Mesothelial cell of epicardium (in vitro differentiated cells): ENCODE results near the gene SIAH2. TPM values are rescaled to one million over a fixed set of nuclear protein-coding genes. Genes with fewer than 3 reads are reported as not detected.

Experiments
- DNase-seq, 2 experiments: peaks; one replicate each; pipeline ENCODE4 v3.0.0; 2021; ENCODE audit warnings: low spot score in 2 of 2; ENCODE audit not compliant: unreplicated experiment in 2 of 2
- H3K27ac Mint-ChIP-seq: 2 replicates; pipeline ENCODE4 v1.8.0; 2021; ENCODE audit warnings: mixed read lengths
- H3K27me3 Mint-ChIP-seq: 2 replicates; pipeline ENCODE4 v1.8.0; 2021; ENCODE audit warnings: low read depth, mixed read lengths
- H3K36me3 Mint-ChIP-seq: 2 replicates; pipeline ENCODE4 v1.8.0; 2021; ENCODE audit warnings: mixed read lengths
- H3K4me1 Mint-ChIP-seq: 2 replicates; pipeline ENCODE4 v1.8.0; 2021; ENCODE audit warnings: mixed read lengths
- H3K4me3 Mint-ChIP-seq: 2 replicates; pipeline ENCODE4 v1.8.0; 2021; ENCODE audit warnings: mild to moderate bottlenecking, moderate library complexity, mixed read lengths
- H3K9me3 Mint-ChIP-seq: 2 replicates; pipeline ENCODE4 v1.8.0; 2021; ENCODE audit warnings: mixed read lengths
- total RNA-seq: library from RNA; stranded (reverse); gene quantifications from 3 replicates; pipeline ENCODE4 v1.2.1, GENCODE V29; 2021
- TF ChIP-seq, protein P1 (sequence below): fragments of 200-600 bp; sonication (generic); IDR thresholded peaks from one replicate; pipeline ENCODE4 v1.5.0; 2021; ENCODE audit warnings: antibody characterized with exemption; ENCODE audit not compliant: unreplicated experiment

Gene SIAH2
- total RNA-seq, 1 donor from 2014 or later = 9.5 TPM

DNA sequence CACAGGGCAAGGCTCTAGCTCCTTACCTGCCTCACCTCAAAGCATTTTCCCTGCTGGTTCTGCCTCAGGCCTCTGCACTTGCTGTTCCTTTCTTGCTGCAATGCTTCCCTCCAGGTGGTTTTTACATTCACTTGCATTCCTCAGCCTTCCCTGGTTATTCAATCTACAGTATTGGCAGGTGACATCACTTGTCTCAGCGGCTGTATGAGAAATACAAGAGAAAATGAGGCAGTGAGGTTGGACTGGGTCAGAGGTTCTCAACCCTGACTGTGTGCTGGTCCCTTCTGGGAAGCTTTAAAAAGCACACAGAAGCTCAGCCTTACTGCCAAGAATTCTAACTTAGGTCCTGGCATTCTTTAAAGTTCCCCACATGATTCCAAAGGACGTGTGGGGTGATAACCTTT, 26.7 kb downstream of the SIAH2 start:
- H3K36me3 Mint-ChIP-seq = no peaks in the 10 kb centered on the region
- no peaks in the 10 kb centered on the region for H3K27me3 Mint-ChIP-seq
- no peak for DNase-seq
- TF ChIP-seq, protein P1, sequence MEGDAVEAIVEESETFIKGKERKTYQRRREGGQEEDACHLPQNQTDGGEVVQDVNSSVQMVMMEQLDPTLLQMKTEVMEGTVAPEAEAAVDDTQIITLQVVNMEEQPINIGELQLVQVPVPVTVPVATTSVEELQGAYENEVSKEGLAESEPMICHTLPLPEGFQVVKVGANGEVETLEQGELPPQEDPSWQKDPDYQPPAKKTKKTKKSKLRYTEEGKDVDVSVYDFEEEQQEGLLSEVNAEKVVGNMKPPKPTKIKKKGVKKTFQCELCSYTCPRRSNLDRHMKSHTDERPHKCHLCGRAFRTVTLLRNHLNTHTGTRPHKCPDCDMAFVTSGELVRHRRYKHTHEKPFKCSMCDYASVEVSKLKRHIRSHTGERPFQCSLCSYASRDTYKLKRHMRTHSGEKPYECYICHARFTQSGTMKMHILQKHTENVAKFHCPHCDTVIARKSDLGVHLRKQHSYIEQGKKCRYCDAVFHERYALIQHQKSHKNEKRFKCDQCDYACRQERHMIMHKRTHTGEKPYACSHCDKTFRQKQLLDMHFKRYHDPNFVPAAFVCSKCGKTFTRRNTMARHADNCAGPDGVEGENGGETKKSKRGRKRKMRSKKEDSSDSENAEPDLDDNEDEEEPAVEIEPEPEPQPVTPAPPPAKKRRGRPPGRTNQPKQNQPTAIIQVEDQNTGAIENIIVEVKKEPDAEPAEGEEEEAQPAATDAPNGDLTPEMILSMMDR = no peak
- no peak overlapping the region for H3K27ac Mint-ChIP-seq
- no peak overlapping the region for H3K4me3 Mint-ChIP-seq
- peaks cover 6% of the 10 kb centered on the region for H3K4me1 Mint-ChIP-seq
- H3K9me3 Mint-ChIP-seq = no peaks in the 10 kb centered on the region

DNA sequence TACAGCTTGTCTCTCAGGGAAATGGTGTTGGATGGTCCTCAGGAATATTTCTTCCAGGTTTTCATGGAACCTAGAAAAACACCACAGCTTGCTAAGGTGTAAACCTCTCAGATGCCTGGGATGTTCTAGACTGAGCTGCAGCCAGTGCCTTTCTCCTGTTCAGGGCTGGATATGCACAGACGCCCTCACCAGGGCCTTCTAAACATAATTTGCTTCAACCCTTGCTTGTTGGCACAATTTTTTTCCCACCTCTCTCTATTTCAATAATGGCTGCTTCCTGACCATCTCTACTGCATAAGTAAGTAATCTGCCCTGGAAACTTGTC, 28.2 kb downstream of the SIAH2 start:
- no peaks in the 10 kb centered on the region for H3K9me3 Mint-ChIP-seq
- H3K4me1 Mint-ChIP-seq = peaks cover 6% of the 10 kb centered on the region
- H3K27ac Mint-ChIP-seq = no peak overlapping the region
- no peak for DNase-seq
- H3K36me3 Mint-ChIP-seq = no peaks in the 10 kb centered on the region
- no peak overlapping the region for H3K4me3 Mint-ChIP-seq
- H3K27me3 Mint-ChIP-seq = no peaks in the 10 kb centered on the region
- TF ChIP-seq, protein P1 = no peak

DNA sequence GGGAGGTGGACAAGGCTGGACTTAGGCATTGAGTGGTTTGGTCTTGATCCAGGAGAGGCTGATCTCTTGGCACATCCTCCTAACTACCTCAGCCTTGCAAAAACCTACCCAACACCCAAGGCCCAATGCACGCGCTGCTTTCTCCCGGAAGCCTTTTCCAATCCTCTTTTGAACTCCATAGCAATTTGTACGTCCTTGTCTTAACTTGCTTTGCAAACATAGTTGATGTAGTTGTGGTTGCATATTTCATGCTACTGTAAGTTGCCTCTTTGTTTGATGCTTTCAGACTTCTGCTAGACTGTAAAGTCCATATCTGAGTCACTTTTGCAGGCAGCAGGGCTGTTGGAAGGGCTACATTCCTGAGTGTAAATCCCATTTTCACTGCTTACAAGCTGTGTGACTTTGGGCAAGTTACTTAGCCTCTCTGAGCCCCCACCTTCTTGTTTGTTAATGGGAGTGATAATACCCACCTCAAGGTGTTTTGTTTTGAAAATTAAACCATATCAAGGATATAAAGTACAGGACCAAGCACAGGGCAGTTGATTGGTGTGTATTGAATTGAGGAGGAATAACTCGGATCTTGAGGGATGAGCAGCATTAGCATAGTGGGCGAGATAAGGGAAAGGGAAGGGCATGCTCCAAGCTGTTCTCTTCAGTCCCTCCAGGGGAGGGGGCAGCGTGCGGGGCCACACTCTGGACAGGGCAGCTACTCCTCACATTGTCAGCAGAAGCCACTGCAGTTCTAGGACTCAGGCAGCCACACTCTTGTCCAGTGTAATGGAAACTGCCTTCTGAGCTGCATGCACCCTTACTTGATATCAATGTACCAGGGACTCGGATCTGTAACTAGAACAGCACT, 28.8 kb downstream of the SIAH2 start:
- TF ChIP-seq, protein P1 = no peak
- Mint-ChIP-seq H3K27me3 (no peaks in the 10 kb centered on the region), H3K4me3 (no peak overlapping the region), H3K9me3 (no peaks in the 10 kb centered on the region), H3K27ac (no peak overlapping the region), H3K4me1 (peaks cover 6% of the 10 kb centered on the region), H3K36me3 (no peaks in the 10 kb centered on the region)
- no peak for DNase-seq

DNA sequence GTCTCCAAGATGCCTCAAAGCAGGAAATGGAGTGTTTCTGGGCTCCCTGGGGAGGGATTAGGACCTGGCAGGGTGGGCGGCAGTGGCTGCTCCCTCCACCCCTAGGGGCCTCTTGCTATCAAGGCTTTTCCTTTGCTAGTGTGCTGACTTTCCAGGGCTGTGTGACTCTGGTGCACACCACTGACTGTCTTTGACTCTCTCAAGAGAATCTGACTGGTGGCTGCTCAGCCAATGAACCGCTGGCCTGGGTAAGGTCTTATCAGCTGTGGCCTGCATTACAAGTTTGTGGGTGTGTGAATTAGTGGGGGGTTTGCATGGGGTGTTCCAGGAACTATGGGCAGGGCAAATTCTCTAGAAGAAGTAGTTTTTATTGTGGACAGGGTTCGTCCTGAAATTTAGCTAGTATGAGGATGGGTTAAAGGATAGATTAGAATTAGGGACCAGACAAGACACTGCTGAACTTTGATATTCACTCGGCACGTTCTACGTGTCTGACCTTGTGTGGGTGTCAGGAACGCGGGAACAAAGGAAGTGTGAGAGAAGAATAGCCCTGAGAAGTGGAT, 29.5 kb downstream of the SIAH2 start:
- H3K4me1 Mint-ChIP-seq = peaks cover 6% of the 10 kb centered on the region
- H3K27me3 Mint-ChIP-seq = no peaks in the 10 kb centered on the region
- TF ChIP-seq, protein P1 = no peak
- H3K4me3 Mint-ChIP-seq = no peak overlapping the region
- H3K36me3 Mint-ChIP-seq = no peaks in the 10 kb centered on the region
- DNase-seq = no peak
- H3K27ac Mint-ChIP-seq = no peak overlapping the region
- no peaks in the 10 kb centered on the region for H3K9me3 Mint-ChIP-seq

DNA sequence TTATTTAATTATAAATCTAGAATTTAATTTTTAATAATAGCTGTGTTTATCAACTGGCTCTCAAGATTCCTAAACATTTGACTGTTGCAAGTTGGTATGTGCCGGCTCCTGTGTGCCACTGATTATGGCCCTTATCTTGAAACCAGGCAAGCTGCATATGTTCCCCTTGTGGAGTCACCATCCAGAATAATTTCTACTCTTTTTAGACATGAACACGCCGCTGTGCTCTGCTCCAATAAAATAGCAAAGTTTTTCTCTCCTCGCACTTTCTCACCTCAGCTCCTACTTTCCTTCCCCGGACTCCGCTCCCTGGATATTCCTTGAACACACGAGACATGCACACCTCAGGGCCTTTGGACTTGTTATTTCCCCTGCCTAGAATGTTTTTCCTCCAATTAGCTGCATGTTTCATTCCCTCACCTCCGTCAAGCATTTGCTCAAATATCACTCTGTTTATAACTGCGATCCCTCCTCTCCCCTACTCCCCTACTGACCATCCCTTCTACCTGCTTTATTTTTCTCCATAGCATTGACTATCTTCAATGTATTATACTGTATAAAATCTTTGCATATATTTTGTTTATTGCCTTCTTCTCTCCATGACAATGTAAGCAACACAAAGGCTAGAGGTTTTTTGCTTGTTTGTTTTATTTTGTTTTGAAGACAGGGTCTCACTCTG, 33.1 kb downstream of the SIAH2 start:
- H3K9me3 Mint-ChIP-seq = no peaks in the 10 kb centered on the region
- TF ChIP-seq, protein P1 = no peak
- H3K4me3 Mint-ChIP-seq = no peak overlapping the region
- H3K27ac Mint-ChIP-seq = no peak overlapping the region
- no peaks in the 10 kb centered on the region for H3K27me3 Mint-ChIP-seq
- H3K36me3 Mint-ChIP-seq = no peaks in the 10 kb centered on the region
- no peak for DNase-seq
- peaks cover 6% of the 10 kb centered on the region for H3K4me1 Mint-ChIP-seq
